ENCODE data around the gene PDE4D. TPM values are rescaled to one million over a fixed set of nuclear protein-coding genes. Genes with fewer than 3 reads are reported as not detected.

Gene PDE4D
- total RNA-seq, 1 experiment from 2014 or later: 2.1 TPM

GRCh38 chr5:59037941-59038797 is 855.4 kb downstream of the PDE4D start:
- Histone ChIP-seq H3K9me3 (ENCODE audit: control insufficient read depth, low read depth, low read length) (no peaks in the 10 kb centered on the region), H2AK5ac (ENCODE audit: insufficient read length, low read length) (no peak overlapping the region), H2BK15ac (ENCODE audit: low read depth, low read length) (no peak overlapping the region), H3K4me1 (ENCODE audit: insufficient read depth, low read length) (0 out of 2 replicates have a peak, but pooled peaks cover 4% of the 10 kb centered on the region), H4K5ac (ENCODE audit: insufficient read length, low read depth, low read length) (no peak overlapping the region), H3T11ph (ENCODE audit: low read length) (no peak overlapping the region), H3K23me2 (ENCODE audit: insufficient read length, low read depth, low read length, poor library complexity, severe bottlenecking) (peaks cover 16% of the 10 kb centered on the region), H3K4ac (ENCODE audit: low read depth, low read length) (no peak overlapping the region), H3K18ac (ENCODE audit: insufficient read length, low read depth, low read length) (no peak overlapping the region), H3K79me2 (ENCODE audit: insufficient read depth, low read length) (no peaks in the 10 kb centered on the region), H2BK12ac (ENCODE audit: insufficient read length, low read depth, low read length) (no peak overlapping the region), H3K14ac (ENCODE audit: insufficient read depth, low read length) (no peak overlapping the region), H4K91ac (ENCODE audit: insufficient read length, low read depth, low read length) (no peak overlapping the region), H2BK20ac (ENCODE audit: low read depth, low read length, poor library complexity, severe bottlenecking) (no peak overlapping the region), H3K4me2 (ENCODE audit: insufficient read depth, insufficient read length, low read length) (peak overlapping the region; percentile 84), H4K8ac (replicated peaks; ENCODE audit: insufficient read length, low read depth, low read length) (no peak overlapping the region), H2BK120ac (ENCODE audit: low read depth, low read length, poor library complexity, severe bottlenecking) (no peak overlapping the region), H3K27me3 (ENCODE audit: insufficient read depth, low read length) (peaks cover 17% of the 10 kb centered on the region; the same call in 1 of the 2 replicates), H2BK5ac (ENCODE audit: insufficient read length, low read length) (no peak overlapping the region), H4K20me1 (ENCODE audit: control insufficient read depth, insufficient read depth, insufficient read length) (no peaks in the 10 kb centered on the region), H3K79me1 (ENCODE audit: insufficient read depth, low read depth, low read length, poor library complexity, severe bottlenecking) (no peaks in the 10 kb centered on the region), H2AFZ (ENCODE audit: low read length) (no peak overlapping the region), H3K9ac (ENCODE audit: extremely low read depth, insufficient read length, low read length) (no peak overlapping the region), H3K27ac (ENCODE audit: insufficient read length, low read depth, low read length) (no peak overlapping the region), H3K56ac (ENCODE audit: insufficient read length, low read depth, low read length) (no peak overlapping the region), H3K23ac (ENCODE audit: insufficient read length, low read depth, low read length) (no peak overlapping the region)
- no peaks in the 10 kb centered on the region for H3K36me3 Mint-ChIP-seq (ENCODE audit: insufficient read depth in 1 of 3, low read depth in 3 of 3)
- H3K4me1 Mint-ChIP-seq: peaks cover 7 to 15% of the 10 kb centered on the region in 2 experiments
- WGBS (ENCODE audit: extremely low coverage, insufficient read length, low lambda C conversion rate): no CpG with 5 or more reads among the region's 10 CpGs
- peaks cover 49% of the 10 kb centered on the region for H3K27me3 Mint-ChIP-seq (ENCODE audit: low read depth)
- DNase-seq: no peak
- no peak for TF ChIP-seq CTCF (conservative IDR thresholded peaks at IDR 0.05)
- no peaks in the 10 kb centered on the region; a peak in 1 of 5 replicates for H3K9me3 Mint-ChIP-seq
- H3K27ac Mint-ChIP-seq: no peak overlapping the region
- peak overlapping the region; percentile 85 to 93 for H3K4me3 Mint-ChIP-seq
